Astrocyte of the cerebellum (primary cell): Measurements from ENCODE around the gene MRPL20.

Source experiments
- DNase-seq: peaks from one replicate; pipeline ENCODE4 v3.0.0-alpha.2; 2011; ENCODE audit warnings: low read depth
- H3K4me3 ChIP-seq: 2 replicates; pipeline ENCODE4 v1.5.1; 2011; ENCODE audit warnings: mild to moderate bottlenecking, low read depth, low read length, moderate library complexity
- in situ Hi-C: cut with HindIII; loops from 2 replicates; pipeline ENCODE4 v1.10.0; 2017; ENCODE audit warnings: low sequenced_read_pairs
- TF ChIP-seq, protein P1 (sequence below): IDR thresholded peaks from 2 replicates; pipeline ENCODE4 v1.5.1; 2012; ENCODE audit warnings: low read length, low read depth, moderate library complexity, mild to moderate bottlenecking; ENCODE audit errors: missing control alignments

The MRPL20 gene

DNA sequence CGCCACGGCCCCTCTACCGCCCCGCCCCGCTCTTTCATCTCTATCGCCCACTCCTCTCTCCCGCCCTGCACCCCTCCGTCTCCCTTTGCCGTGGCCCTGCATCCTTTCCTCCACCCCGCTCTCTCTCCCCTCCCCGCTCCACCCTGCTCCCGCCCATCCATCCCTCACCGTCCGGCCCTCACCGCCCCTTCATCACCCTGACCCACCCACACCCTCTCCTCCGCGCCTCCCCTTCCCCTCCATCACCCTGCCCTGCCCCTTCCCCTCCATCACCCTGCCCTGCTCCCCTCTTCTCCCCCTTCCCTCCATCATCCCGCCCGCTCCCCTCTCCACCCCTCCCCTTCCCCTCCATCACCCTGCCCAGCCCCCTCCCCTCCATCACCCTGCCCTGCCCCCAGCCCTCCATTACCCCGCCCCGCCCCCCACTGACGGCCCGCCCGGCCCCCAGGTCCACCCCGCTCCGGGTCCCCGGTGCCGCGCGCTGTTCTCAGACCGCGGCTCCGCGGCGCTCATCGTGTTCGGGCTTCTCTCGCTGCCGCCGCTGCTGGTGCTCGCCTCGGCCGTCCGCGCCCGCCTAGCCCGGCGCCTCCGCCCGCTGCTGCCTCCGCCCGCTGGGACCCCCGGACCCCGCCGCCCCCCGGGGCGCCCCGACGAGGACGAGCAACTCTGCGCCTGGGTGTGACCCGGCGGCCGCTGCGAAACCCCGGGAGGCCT, 20.2 kb upstream of the MRPL20 start:
- TF ChIP-seq, protein P1, sequence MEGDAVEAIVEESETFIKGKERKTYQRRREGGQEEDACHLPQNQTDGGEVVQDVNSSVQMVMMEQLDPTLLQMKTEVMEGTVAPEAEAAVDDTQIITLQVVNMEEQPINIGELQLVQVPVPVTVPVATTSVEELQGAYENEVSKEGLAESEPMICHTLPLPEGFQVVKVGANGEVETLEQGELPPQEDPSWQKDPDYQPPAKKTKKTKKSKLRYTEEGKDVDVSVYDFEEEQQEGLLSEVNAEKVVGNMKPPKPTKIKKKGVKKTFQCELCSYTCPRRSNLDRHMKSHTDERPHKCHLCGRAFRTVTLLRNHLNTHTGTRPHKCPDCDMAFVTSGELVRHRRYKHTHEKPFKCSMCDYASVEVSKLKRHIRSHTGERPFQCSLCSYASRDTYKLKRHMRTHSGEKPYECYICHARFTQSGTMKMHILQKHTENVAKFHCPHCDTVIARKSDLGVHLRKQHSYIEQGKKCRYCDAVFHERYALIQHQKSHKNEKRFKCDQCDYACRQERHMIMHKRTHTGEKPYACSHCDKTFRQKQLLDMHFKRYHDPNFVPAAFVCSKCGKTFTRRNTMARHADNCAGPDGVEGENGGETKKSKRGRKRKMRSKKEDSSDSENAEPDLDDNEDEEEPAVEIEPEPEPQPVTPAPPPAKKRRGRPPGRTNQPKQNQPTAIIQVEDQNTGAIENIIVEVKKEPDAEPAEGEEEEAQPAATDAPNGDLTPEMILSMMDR = no peak
- in situ Hi-C loops = no loop called here
- no peak for DNase-seq
- peak overlapping the region; percentile 41 for H3K4me3 ChIP-seq

DNA sequence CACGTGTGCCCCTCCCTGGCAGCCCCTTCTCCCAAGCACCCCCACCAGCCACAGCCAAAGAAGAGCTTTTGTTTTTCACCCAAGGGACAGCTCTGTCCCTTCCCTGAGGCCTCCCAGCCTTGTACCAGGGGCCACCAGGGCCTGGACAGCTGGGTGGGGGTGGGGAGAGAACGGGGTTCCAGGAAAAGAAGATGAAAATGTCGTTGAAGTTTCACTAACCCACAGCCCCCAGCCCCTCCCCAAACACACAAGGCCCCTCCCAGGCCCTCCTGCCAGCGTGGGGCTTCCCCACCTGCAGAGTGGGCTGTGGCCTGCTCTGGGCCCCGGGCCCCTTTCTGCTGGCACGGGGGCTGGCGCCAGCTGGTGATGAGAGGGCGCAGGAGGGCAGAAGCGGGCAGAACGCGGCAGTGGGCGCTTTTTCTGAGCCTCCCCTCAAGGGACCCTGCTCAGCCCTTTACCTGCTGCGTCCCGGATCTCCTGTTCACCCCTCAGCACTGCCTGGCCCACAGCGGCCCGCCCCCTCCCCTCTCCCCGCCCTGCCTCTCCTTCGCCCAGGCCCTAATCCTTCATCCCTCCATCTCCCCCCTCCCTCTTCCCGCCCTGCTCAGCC, 19.5 kb upstream of the MRPL20 start:
- TF ChIP-seq, protein P1 = no peak
- no peak for DNase-seq
- no peak overlapping the region for H3K4me3 ChIP-seq
- in situ Hi-C loops = no loop called here

DNA sequence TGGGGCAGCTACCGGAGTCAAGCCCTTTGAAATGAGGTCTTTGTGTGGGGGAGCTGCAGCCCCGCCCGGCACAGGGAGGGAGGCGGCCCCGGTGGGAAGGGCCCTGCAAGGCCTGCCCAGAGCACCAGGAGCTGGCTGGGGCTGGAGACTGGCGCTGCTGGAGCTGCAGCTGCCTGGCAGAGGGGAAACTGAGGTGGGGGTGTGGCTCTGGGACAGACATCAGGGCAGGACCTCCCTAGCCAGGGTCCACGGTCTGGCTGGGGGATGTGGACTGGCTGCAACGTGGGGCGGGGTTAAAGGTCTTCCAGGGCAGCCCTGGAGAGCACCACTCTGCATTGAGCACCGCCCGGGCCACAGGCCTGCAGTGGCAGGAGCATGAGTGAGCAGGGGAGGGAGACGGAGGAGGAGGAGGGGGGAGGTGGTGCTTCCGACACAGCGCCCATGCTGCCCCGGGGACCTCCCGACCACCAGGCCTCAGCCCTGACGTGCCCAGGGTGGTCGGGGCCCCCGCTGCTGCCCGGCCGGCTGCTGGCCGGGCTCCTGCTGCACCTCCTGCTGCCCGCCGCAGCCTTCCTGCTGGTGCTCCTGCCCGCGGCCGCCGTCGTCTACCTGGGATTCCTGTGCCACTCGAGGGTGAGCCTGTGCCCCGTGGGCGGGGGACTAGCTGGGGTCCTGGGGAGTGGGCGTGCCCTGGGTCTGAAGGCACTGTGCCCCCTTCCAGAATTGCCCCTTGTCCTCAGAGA, 18.8 kb upstream of the MRPL20 start:
- no peak for DNase-seq
- TF ChIP-seq, protein P1 = no peak
- no peak overlapping the region for H3K4me3 ChIP-seq
- in situ Hi-C loops = no loop called here

DNA sequence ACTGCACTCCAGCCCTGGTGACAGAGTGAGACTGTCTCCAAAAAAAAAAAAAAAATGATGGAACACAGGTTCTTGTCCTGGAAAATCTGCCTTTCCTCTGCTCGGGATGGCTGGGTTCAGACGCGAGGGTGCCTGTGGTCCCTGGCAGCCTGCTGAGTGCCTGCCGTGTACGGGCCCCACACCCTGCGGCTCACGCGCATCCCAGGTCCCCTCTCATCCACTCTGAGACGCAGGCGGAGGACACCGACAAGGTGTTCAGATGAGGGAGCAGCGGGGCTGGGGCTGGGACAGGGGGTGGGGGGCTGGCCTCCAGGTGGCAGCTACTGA, 18.3 kb upstream of the MRPL20 start:
- TF ChIP-seq, protein P1 = no peak
- in situ Hi-C loops = no loop called here
- DNase-seq = no peak
- H3K4me3 ChIP-seq = no peak overlapping the region

DNA sequence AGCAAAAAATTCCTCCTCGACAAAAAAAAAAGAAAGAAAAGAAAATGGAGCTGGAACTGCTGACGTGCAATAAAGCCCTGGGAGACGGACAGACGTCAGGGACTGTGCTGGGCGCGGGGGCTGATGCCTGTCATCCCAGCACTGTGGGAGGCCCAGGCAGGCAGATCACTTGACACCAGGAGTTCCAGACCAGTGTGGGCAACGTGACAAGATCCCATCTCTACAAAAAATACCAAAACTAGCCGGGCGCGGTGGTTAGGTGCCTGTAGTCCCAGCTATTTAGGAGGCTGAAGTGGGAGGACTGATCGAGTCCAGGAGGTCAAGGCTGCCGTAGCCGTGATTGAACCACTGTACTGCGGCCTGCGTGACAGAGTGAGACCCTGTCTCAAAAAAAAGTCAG, 17.6 kb upstream of the MRPL20 start:
- DNase-seq = no peak
- no peak overlapping the region for H3K4me3 ChIP-seq
- in situ Hi-C loops = no loop called here
- TF ChIP-seq, protein P1 = no peak

DNA sequence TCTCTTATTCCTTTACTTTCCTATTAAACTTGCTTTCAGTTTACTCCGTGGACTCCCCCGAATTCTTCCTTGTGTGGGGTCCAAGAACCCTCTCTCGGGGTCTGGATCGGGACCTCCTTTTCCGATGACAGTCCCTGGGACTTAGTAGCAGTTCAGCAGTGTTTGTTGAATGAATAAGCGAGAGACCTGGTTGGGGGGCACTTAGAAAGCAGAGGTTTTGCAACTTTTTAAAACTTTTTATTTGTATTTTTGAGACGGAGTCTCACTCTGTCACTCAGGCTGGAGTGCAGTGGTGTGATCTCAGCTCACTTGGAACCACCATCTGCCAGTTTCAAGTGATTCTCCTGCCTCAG, 16.1 kb upstream of the MRPL20 start:
- no peak overlapping the region for H3K4me3 ChIP-seq
- TF ChIP-seq, protein P1 = no peak
- in situ Hi-C loops = no loop called here
- no peak for DNase-seq
